ENCODE measurements around the gene CTDP1.
"Not testable (repeated sequence)": the region's sequence is repeated elsewhere in the genome, so short reads cannot be mapped to it uniquely, and the experiment has no call there.

CTDP1 gene

GRCh38 chr18:79748321-79749180 is 68.9 kb downstream of the CTDP1 start:
- CTCF ChIA-PET, result no interaction called here
- TF ChIP-seq, protein P1, sequence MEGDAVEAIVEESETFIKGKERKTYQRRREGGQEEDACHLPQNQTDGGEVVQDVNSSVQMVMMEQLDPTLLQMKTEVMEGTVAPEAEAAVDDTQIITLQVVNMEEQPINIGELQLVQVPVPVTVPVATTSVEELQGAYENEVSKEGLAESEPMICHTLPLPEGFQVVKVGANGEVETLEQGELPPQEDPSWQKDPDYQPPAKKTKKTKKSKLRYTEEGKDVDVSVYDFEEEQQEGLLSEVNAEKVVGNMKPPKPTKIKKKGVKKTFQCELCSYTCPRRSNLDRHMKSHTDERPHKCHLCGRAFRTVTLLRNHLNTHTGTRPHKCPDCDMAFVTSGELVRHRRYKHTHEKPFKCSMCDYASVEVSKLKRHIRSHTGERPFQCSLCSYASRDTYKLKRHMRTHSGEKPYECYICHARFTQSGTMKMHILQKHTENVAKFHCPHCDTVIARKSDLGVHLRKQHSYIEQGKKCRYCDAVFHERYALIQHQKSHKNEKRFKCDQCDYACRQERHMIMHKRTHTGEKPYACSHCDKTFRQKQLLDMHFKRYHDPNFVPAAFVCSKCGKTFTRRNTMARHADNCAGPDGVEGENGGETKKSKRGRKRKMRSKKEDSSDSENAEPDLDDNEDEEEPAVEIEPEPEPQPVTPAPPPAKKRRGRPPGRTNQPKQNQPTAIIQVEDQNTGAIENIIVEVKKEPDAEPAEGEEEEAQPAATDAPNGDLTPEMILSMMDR (conservative IDR thresholded peaks at IDR 0.05; ENCODE audit: low read depth), result no peak

GRCh38 chr18:79749251-79750191 is 69.9 kb downstream of the CTDP1 start:
- CTCF ChIA-PET, result interaction anchor here (0.5 kb wide), 1 partner anchor 236 kb away, joined by 3 read pairs; no protein-coding TSS in a partner anchor
- no peak for DNase-seq (ENCODE audit: low spot score)
- TF ChIP-seq, protein P1 (conservative IDR thresholded peaks at IDR 0.05; ENCODE audit: low read depth), result no peak
- POLR2A ChIA-PET (ENCODE audit: low non-redundant PET), result no interaction called here
- H3K27ac ChIP-seq, result no peak overlapping the region

More at GRCh38 chr18:79748321-79749180, 68.9 kb downstream of the CTDP1 start:
- no peak for DNase-seq (ENCODE audit: low spot score)
- H3K27ac ChIP-seq, result no peak overlapping the region
- POLR2A ChIA-PET (ENCODE audit: low non-redundant PET), result no interaction called here

- TF ChIP-seq, protein P1 (conservative IDR thresholded peaks at IDR 0.05; ENCODE audit: low read depth), result no peak
- ChIA-PET POLR2A (ENCODE audit: low non-redundant PET) (no interaction called here), CTCF (no interaction called here)
- DNase-seq (ENCODE audit: low spot score), result no peak
- H3K27ac ChIP-seq, result no peak overlapping the region; the same call in 1 of the 2 replicates
Observed at GRCh38 chr18:79750980-79751571, 71.5 kb downstream of the CTDP1 start.

DNA sequence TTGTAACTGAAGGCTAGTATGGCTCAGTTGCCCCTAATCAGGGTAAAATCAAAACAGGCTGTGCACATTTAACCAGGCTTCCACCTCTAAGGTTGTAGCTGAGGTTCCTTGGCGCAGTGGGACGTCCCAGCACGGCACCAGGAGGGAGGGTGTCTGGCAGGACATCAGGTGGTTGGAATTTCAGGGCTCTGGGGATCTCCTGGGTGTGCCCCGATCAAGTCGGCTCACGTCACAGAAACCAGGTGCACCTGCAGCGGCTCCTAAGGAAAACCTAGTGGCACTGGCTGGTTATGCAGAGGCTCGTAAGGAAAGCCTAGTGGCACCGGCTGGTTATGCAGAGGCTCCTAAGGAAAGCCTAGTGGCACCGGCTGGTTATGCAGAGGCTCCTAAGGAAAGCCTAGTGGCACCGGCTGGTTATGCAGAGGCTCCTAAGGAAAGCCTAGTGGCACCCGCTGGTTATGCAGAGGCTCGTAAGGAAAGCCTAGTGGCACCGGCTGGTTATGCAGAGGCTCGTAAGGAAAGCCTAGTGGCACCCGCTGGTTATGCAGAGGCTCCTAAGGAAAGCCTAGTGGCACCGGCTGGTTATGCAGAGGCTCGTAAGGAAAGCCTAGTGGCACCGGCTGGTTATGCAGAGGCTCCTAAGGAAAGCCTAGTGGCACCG is 72.4 kb downstream of the CTDP1 start:
- DNase-seq (ENCODE audit: low spot score); POLR2A ChIA-PET (ENCODE audit: low non-redundant PET); H3K27ac ChIP-seq; CTCF ChIA-PET: not testable (repeated sequence)

- DNase-seq (ENCODE audit: low spot score); POLR2A ChIA-PET (ENCODE audit: low non-redundant PET); H3K27ac ChIP-seq: not testable (repeated sequence)
- CTCF ChIA-PET, result interaction anchor here (0.5 to 0.9 kb wide), 2 partner anchors 110 to 261 kb away, joined by 3 to 4 read pairs; no protein-coding TSS in a partner anchor
Observed at GRCh38 chr18:79752946-79753345, 73.3 kb downstream of the CTDP1 start.

DNA sequence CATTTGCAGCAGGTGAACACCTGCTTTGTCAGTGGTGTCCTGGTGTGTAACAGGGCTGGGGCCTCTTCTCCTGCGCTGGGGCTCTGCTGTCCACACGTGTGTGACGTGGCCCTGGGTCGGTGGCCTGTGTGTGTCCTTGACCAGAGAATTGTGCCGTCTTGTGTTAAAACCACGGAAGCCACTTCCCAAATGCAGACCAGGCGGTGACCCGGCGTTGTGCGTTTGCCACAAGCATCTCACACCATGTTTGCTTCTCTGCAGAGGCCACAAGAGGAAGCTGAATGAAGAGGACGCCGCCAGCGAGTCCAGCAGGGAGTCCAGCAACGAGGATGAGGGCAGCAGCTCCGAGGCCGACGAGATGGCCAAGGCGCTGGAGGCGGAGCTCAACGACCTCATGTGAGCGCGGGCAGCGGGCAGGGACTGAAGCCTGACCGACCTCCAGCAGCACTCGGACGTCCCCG is 73.8 kb downstream of the CTDP1 start:
- ChIA-PET POLR2A (ENCODE audit: low non-redundant PET) (no interaction called here), CTCF (interaction anchor here (0.5 to 0.9 kb wide), 2 partner anchors 110 to 260 kb away, joined by 3 to 4 read pairs; no protein-coding TSS in a partner anchor)
- TF ChIP-seq, protein P1 (conservative IDR thresholded peaks at IDR 0.05; ENCODE audit: low read depth), result no peak
- H3K27ac ChIP-seq, result no peak overlapping the region
- no peak for DNase-seq (ENCODE audit: low spot score)

Measured in RWPE1 (cell line).